MM.1S (cell line): ENCODE results near the gene TBC1D14.

ENCODE experiments used
- DNase-seq: peaks from one replicate; pipeline ENCODE4 v3.0.0-alpha.2; 2015
- H2AFZ ChIP-seq: fragments of 300-600 bp; sonication (generic); 2 replicates; pipeline ENCODE4 v1.6.0; 2016; ENCODE audit warnings: antibody characterized with exemption, low read length
- H3F3A ChIP-seq: fragments of 300-600 bp; sonication (generic); 2 replicates; pipeline ENCODE4 v1.6.1; 2016; ENCODE audit warnings: mild to moderate bottlenecking, antibody characterized with exemption, low read length, moderate library complexity, mixed read lengths; ENCODE audit not compliant: insufficient read depth
- H3K27ac ChIP-seq: fragments of 300-600 bp; sonication (generic); 2 replicates; pipeline ENCODE4 v1.5.1; 2016; ENCODE audit warnings: mild to moderate bottlenecking, low read length
- H3K27me3 ChIP-seq: fragments of 300-600 bp; sonication (generic); replicated peaks from 2 replicates; pipeline ENCODE4 v1.6.0; 2016; ENCODE audit warnings: low read length; ENCODE audit not compliant: insufficient read depth
- H3K36me3 ChIP-seq: fragments of 300-600 bp; sonication (generic); replicated peaks from 2 replicates; pipeline ENCODE4 v1.6.1; 2016; ENCODE audit warnings: mild to moderate bottlenecking, low read length, mixed read lengths; ENCODE audit not compliant: insufficient read depth
- H3K4me1 ChIP-seq: fragments of 300-600 bp; sonication (generic); 2 replicates; pipeline ENCODE4 v1.6.1; 2016; ENCODE audit warnings: low read length, mixed read lengths
- H3K4me2 ChIP-seq: fragments of 300-600 bp; sonication (generic); 2 replicates; pipeline ENCODE4 v1.6.0; 2016; ENCODE audit warnings: low read depth, low read length
- H3K4me3 ChIP-seq: fragments of 300-600 bp; sonication (generic); 2 replicates; pipeline ENCODE4 v1.5.1; 2016; ENCODE audit warnings: low read length, mixed read lengths
- H3K79me2 ChIP-seq: fragments of 300-600 bp; sonication (generic); 2 replicates; pipeline ENCODE4 v1.6.1; 2016; ENCODE audit warnings: mixed run types, low read length, mixed read lengths
- H3K9ac ChIP-seq: fragments of 300-600 bp; sonication (generic); 2 replicates; pipeline ENCODE4 v1.6.1; 2016; ENCODE audit warnings: low read length, mixed read lengths
- H3K9me2 ChIP-seq: fragments of 300-600 bp; sonication (generic); replicated peaks from 2 replicates; pipeline ENCODE4 v1.6.1; 2016; ENCODE audit warnings: mild to moderate bottlenecking, low read length, mixed read lengths; ENCODE audit not compliant: insufficient read depth
- H3K9me3 ChIP-seq: fragments of 300-600 bp; sonication (generic); replicated peaks from 2 replicates; pipeline ENCODE4 v1.6.1; 2016; ENCODE audit warnings: mild to moderate bottlenecking, low read length, mixed read lengths; ENCODE audit not compliant: insufficient read depth
- H4K20me1 ChIP-seq: fragments of 300-600 bp; sonication (generic); 2 replicates; pipeline ENCODE4 v1.6.1; 2016; ENCODE audit warnings: mild to moderate bottlenecking, low read length, moderate library complexity, mixed read lengths; ENCODE audit not compliant: insufficient read depth
- EZH2 ChIP-seq: fragments of 300-600 bp; sonication (generic); optimal IDR thresholded peaks from 2 replicates; pipeline ENCODE3; 2017; ENCODE audit warnings: low read depth, mild to moderate bottlenecking, antibody characterized with exemption, low read length, mixed read lengths
- EZH2phosphoT487 ChIP-seq: fragments of 300-600 bp; sonication (generic); IDR thresholded peaks from 2 replicates; pipeline ENCODE4 v1.6.1; 2018; ENCODE audit warnings: antibody characterized with exemption, low read length
- TF ChIP-seq, protein P1 (sequence below): fragments of 300-600 bp; sonication (generic); IDR thresholded peaks from 2 replicates; pipeline ENCODE4 v1.5.1; 2016; ENCODE audit warnings: antibody characterized with exemption, low read length, mixed read lengths

TBC1D14 gene

GRCh38 chr4:7037425-7037824, 127.8 kb downstream of the TBC1D14 start:
- Histone ChIP-seq H3K4me2 (no peak overlapping the region), H3K27me3 (0 out of 2 replicates have a peak, but pooled peaks cover 3% of the 10 kb centered on the region), H3K79me2 (no peaks in the 10 kb centered on the region), H4K20me1 (no peaks in the 10 kb centered on the region), H3K9me3 (no peaks in the 10 kb centered on the region), H3K9me2 (no peaks in the 10 kb centered on the region), H3F3A (no peaks in the 10 kb centered on the region), H3K4me1 (0 out of 2 replicates have a peak, but pooled peaks cover 4% of the 10 kb centered on the region), H3K4me3 (no peak overlapping the region), H3K27ac (no peak overlapping the region), H3K9ac (no peak overlapping the region), H3K36me3 (no peaks in the 10 kb centered on the region), H2AFZ (no peak overlapping the region)
- TF ChIP-seq, protein P1, sequence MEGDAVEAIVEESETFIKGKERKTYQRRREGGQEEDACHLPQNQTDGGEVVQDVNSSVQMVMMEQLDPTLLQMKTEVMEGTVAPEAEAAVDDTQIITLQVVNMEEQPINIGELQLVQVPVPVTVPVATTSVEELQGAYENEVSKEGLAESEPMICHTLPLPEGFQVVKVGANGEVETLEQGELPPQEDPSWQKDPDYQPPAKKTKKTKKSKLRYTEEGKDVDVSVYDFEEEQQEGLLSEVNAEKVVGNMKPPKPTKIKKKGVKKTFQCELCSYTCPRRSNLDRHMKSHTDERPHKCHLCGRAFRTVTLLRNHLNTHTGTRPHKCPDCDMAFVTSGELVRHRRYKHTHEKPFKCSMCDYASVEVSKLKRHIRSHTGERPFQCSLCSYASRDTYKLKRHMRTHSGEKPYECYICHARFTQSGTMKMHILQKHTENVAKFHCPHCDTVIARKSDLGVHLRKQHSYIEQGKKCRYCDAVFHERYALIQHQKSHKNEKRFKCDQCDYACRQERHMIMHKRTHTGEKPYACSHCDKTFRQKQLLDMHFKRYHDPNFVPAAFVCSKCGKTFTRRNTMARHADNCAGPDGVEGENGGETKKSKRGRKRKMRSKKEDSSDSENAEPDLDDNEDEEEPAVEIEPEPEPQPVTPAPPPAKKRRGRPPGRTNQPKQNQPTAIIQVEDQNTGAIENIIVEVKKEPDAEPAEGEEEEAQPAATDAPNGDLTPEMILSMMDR: no peak; the same call in 1 of the 2 replicates
- no peak for TF ChIP-seq EZH2phosphoT487
- no peak for TF ChIP-seq EZH2
- no peak for DNase-seq

GRCh38 chr4:7040765-7041164, 131.1 kb downstream of the TBC1D14 start:
- Histone ChIP-seq H3K79me2 (peaks cover 23% of the 10 kb centered on the region), H3K36me3 (no peaks in the 10 kb centered on the region), H3K27me3 (0 out of 2 replicates have a peak, but pooled peaks cover 3% of the 10 kb centered on the region), H3K4me3 (no peak overlapping the region), H2AFZ (no peak overlapping the region), H3K27ac (no peak overlapping the region), H3K9me3 (no peaks in the 10 kb centered on the region), H3K4me2 (no peak overlapping the region), H4K20me1 (no peaks in the 10 kb centered on the region), H3F3A (no peaks in the 10 kb centered on the region), H3K9me2 (no peaks in the 10 kb centered on the region), H3K9ac (no peak overlapping the region), H3K4me1 (peaks cover 11% of the 10 kb centered on the region; the same call in 1 of the 2 replicates)
- no peak for DNase-seq
- TF ChIP-seq, protein P1: no peak
- no peak for TF ChIP-seq EZH2phosphoT487
- no peak for TF ChIP-seq EZH2

- no peak overlapping the region for H3K4me3 ChIP-seq
- H3K4me1 ChIP-seq: peaks cover 11% of the 10 kb centered on the region; the same call in 1 of the 2 replicates
- DNase-seq: no peak
- no peaks in the 10 kb centered on the region for H3K9me2 ChIP-seq
- H3K9me3 ChIP-seq: no peaks in the 10 kb centered on the region
- H3K27ac ChIP-seq: no peak overlapping the region
- 0 out of 2 replicates have a peak, but pooled peaks cover 3% of the 10 kb centered on the region for H3K27me3 ChIP-seq
- TF ChIP-seq EZH2 (no peak), EZH2phosphoT487 (no peak)
- TF ChIP-seq, protein P1: no peak
- H3K9ac ChIP-seq: no peak overlapping the region
- no peak overlapping the region for H2AFZ ChIP-seq
- H3F3A ChIP-seq: no peaks in the 10 kb centered on the region
- H4K20me1 ChIP-seq: no peaks in the 10 kb centered on the region
- no peaks in the 10 kb centered on the region for H3K36me3 ChIP-seq
- H3K79me2 ChIP-seq: peaks cover 28% of the 10 kb centered on the region
- H3K4me2 ChIP-seq: no peak overlapping the region
Observed at GRCh38 chr4:7041246-7041645, 131.6 kb downstream of the TBC1D14 start.
